Measurements from ENCODE around the gene MCM7.

Gene MCM7

GRCh38 chr7:100105534-100105933, 4.3 kb upstream of the MCM7 start:
- H3K4me3 ChIP-seq = no peak overlapping the region
- intact Hi-C loops (cut with DNase I; ENCODE audit: low total_unique reads) = no loop called here
- no peaks in the 10 kb centered on the region for H3K9me3 ChIP-seq
- DNase-seq = no peak
- H3K36me3 ChIP-seq = peaks cover 29 to 79% (median 49%) of the 10 kb centered on the region in 3 donors
- H3K4me1 ChIP-seq = peaks cover 0 to 9% (median 7%) of the 10 kb centered on the region in 4 donors
- no peak overlapping the region for H3K27ac ChIP-seq
- H3K27me3 ChIP-seq = no peaks in the 10 kb centered on the region
- TF ChIP-seq CTCF (IDR thresholded peaks at IDR 0.05) = no peak

- no peak for DNase-seq
- H3K4me3 ChIP-seq = no peak overlapping the region
- no peak for TF ChIP-seq CTCF (IDR thresholded peaks at IDR 0.05)
- no peaks in the 10 kb centered on the region for H3K27me3 ChIP-seq
- peaks cover 0 to 24% (median 18%) of the 10 kb centered on the region in 4 donors for H3K4me1 ChIP-seq
- H3K36me3 ChIP-seq = peaks cover 39 to 70% (median 51%) of the 10 kb centered on the region in 3 donors
- intact Hi-C loops (cut with DNase I; ENCODE audit: low total_unique reads) = no loop called here
- H3K9me3 ChIP-seq = no peaks in the 10 kb centered on the region
- no peak overlapping the region for H3K27ac ChIP-seq
Observed at GRCh38 chr7:100102950-100103840, 2.0 kb upstream of the MCM7 start.

- peaks cover 54 to 70% (median 55%) of the 10 kb centered on the region in 3 donors for H3K36me3 ChIP-seq
Observed at GRCh38 chr7:100100420-100101015, 679 bp downstream of the MCM7 start.

GRCh38 chr7:100099452-100099851, 1.7 kb downstream of the MCM7 start:
- Histone ChIP-seq H3K36me3 (peaks cover 55 to 70% (median 56%) of the 10 kb centered on the region in 3 donors), H3K4me3 (peak overlapping the region; percentile 92 to 98), H3K4me1 (peaks cover 0 to 24% (median 18%) of the 10 kb centered on the region in 4 donors), H3K27me3 (no peaks in the 10 kb centered on the region), H3K9me3 (no peaks in the 10 kb centered on the region), H3K27ac (peak overlapping the region; percentile 91 to 99)
- no peak for DNase-seq
- no peak for TF ChIP-seq CTCF (IDR thresholded peaks at IDR 0.05)
- intact Hi-C loops (cut with DNase I; ENCODE audit: low total_unique reads) = no loop called here

More at GRCh38 chr7:100100420-100101015, 679 bp downstream of the MCM7 start:
- H3K4me3 ChIP-seq = peak overlapping the region; percentile 92 to 98
- peaks cover 0 to 24% (median 18%) of the 10 kb centered on the region in 4 donors for H3K4me1 ChIP-seq
- DNase-seq = peak; percentile 93 to 98
- peak overlapping the region; percentile 91 to 99 for H3K27ac ChIP-seq
- intact Hi-C loops (cut with DNase I; ENCODE audit: low total_unique reads) = loop anchor here (2.0 kb wide), 1 partner anchor 26 kb away; the partner anchor contains the start of gene MBLAC1
- H3K27me3 ChIP-seq = no peaks in the 10 kb centered on the region
- TF ChIP-seq CTCF (IDR thresholded peaks at IDR 0.05) = no peak
- H3K9me3 ChIP-seq = no peaks in the 10 kb centered on the region

- H3K4me1 ChIP-seq = peaks cover 0 to 25% (median 18%) of the 10 kb centered on the region in 4 donors
- no peaks in the 10 kb centered on the region for H3K27me3 ChIP-seq
- DNase-seq = no peak
- intact Hi-C loops (cut with DNase I; ENCODE audit: low total_unique reads) = no loop called here
- H3K27ac ChIP-seq = peak overlapping the region in 1 of 2 donors; percentile 91
- no peak for TF ChIP-seq CTCF (IDR thresholded peaks at IDR 0.05)
- no peak overlapping the region for H3K4me3 ChIP-seq
- peaks cover 53 to 71% (median 61%) of the 10 kb centered on the region in 3 donors for H3K36me3 ChIP-seq
- no peaks in the 10 kb centered on the region for H3K9me3 ChIP-seq
Observed at GRCh38 chr7:100098913-100099312, 2.3 kb downstream of the MCM7 start.
